ENCODE data around the gene ADAM17.

- no peak for TF ChIP-seq CTCF (IDR thresholded peaks at IDR 0.05)
- TF ChIP-seq POLR2A (IDR thresholded peaks at IDR 0.05): no peak
Measured at GRCh38 chr2:9519250-9519649, 36.4 kb downstream of the ADAM17 start.
